HEK293 (cell line): ENCODE measurements around the gene COMMD7.

Experiments
- CTCF ChIA-PET: fragments of 350-600 bp; formaldehyde crosslinking; extraction: SDS; loops from one replicate; lab custom pipeline; 2021; ENCODE audit warnings: antibody characterized with exemption; lab: Yijun Ruan, JAX
- POLR2A ChIA-PET: fragments of 300-600 bp; formaldehyde crosslinking; extraction: SDS; loops from one replicate; lab custom pipeline; 2020; ENCODE audit warnings: antibody characterized with exemption, inconsistent platforms; lab: Yijun Ruan, JAX
- H3K27ac ChIP-seq: fragments of 200-500 bp; sonication (Bioruptor generic); 2 replicates; pipeline ENCODE4 v1.5.1; 2014; ENCODE audit warnings: low read depth, low read length, control low read depth, inconsistent platforms; ENCODE audit errors: extremely low read depth
- H3K36me3 ChIP-seq, 2 experiments: fragments of 200-500 bp in 1 of 2; sonication (Bioruptor generic) in 1 of 2; 1 replicate in 1 of 2; 2 replicates in 1 of 2; pipeline ENCODE4 v1.5.1; 2014 to 2017; ENCODE audit warnings: inconsistent platforms in 2 of 2, low read length in 2 of 2; ENCODE audit not compliant: control insufficient read depth in 2 of 2, insufficient read depth in 1 of 2
- H3K4me1 ChIP-seq: fragments of 200-500 bp; sonication (Bioruptor generic); 2 replicates; pipeline ENCODE4 v1.5.1; 2014; ENCODE audit warnings: mild to moderate bottlenecking, low read length, inconsistent platforms; ENCODE audit not compliant: control insufficient read depth, insufficient read depth
- H3K4me3 ChIP-seq: 2 replicates; pipeline ENCODE4 v1.5.1; 2011; ENCODE audit warnings: low read depth, mild to moderate bottlenecking, control low read depth, low read length, moderate library complexity
- H3K9me3 ChIP-seq: fragments of 200-500 bp; sonication (Bioruptor generic); 2 replicates; pipeline ENCODE4 v1.5.1; 2014; ENCODE audit warnings: low read depth, low read length, inconsistent platforms; ENCODE audit not compliant: control insufficient read depth, insufficient read depth
- EGR2 ChIP-seq: fragments of 450-650 bp; formaldehyde crosslinking; IDR thresholded peaks from 2 replicates; pipeline ENCODE4 v1.5.1; 2016; ENCODE audit warnings: low read depth, missing biosample characterization, missing genetic modification characterization
- GLIS1 ChIP-seq: fragments of 450-650 bp; formaldehyde crosslinking; IDR thresholded peaks from 2 replicates; pipeline ENCODE4 v1.5.1; 2016; ENCODE audit warnings: missing biosample characterization, missing genetic modification characterization
- GLIS2 ChIP-seq: fragments of 450-650 bp; formaldehyde crosslinking; IDR thresholded peaks from 2 replicates; pipeline ENCODE4 v1.5.1; 2016; ENCODE audit warnings: missing biosample characterization, missing genetic modification characterization
- SP7 ChIP-seq: fragments of 450-650 bp; formaldehyde crosslinking; IDR thresholded peaks from 2 replicates; pipeline ENCODE4 v1.5.1; 2016; ENCODE audit warnings: missing biosample characterization, missing genetic modification characterization
- ZBTB1 ChIP-seq: fragments of 450-650 bp; formaldehyde crosslinking; IDR thresholded peaks from 2 replicates; pipeline ENCODE4 v1.5.1; 2016; ENCODE audit warnings: missing biosample characterization, missing genetic modification characterization
- ZFHX2 ChIP-seq: fragments of 450-650 bp; formaldehyde crosslinking; conservative IDR thresholded peaks from 2 replicates; pipeline ENCODE4 v1.5.1; 2016; ENCODE audit warnings: missing biosample characterization, missing genetic modification characterization
- ZFP69B ChIP-seq: fragments of 450-650 bp; formaldehyde crosslinking; IDR thresholded peaks from 2 replicates; pipeline ENCODE4 v1.5.1; 2016; ENCODE audit warnings: missing biosample characterization, missing genetic modification characterization
- ZIC2 ChIP-seq: fragments of 450-650 bp; formaldehyde crosslinking; IDR thresholded peaks from 2 replicates; pipeline ENCODE4 v1.5.1; 2016; ENCODE audit warnings: missing biosample characterization, missing genetic modification characterization
- ZNF146 ChIP-seq: fragments of 450-650 bp; formaldehyde crosslinking; IDR thresholded peaks from 2 replicates; pipeline ENCODE4 v1.5.1; 2016; ENCODE audit warnings: missing biosample characterization, missing genetic modification characterization
- ZNF184 ChIP-seq: fragments of 450-650 bp; IDR thresholded peaks from 2 replicates; pipeline ENCODE4 v1.5.1; 2018; ENCODE audit warnings: missing biosample characterization, mild to moderate bottlenecking, missing genetic modification characterization
- ZNF350 ChIP-seq: fragments of 450-650 bp; formaldehyde crosslinking; IDR thresholded peaks from 2 replicates; pipeline ENCODE4 v1.5.0; 2017; ENCODE audit warnings: missing biosample characterization, mild to moderate bottlenecking, missing genetic modification characterization
- ZNF433 ChIP-seq: fragments of 450-650 bp; formaldehyde crosslinking; IDR thresholded peaks from 2 replicates; pipeline ENCODE4 v1.5.1; 2016; ENCODE audit warnings: missing biosample characterization, missing genetic modification characterization, low read depth
- ZNF548 ChIP-seq: fragments of 450-650 bp; formaldehyde crosslinking; IDR thresholded peaks from 2 replicates; pipeline ENCODE4 v1.5.1; 2016; ENCODE audit warnings: missing biosample characterization, missing genetic modification characterization
- ZNF600 ChIP-seq: fragments of 450-650 bp; formaldehyde crosslinking; IDR thresholded peaks from 2 replicates; pipeline ENCODE4 v1.5.1; 2016; ENCODE audit warnings: missing biosample characterization, missing genetic modification characterization
- TF ChIP-seq, protein P1 (sequence below): fragments of 450-650 bp; formaldehyde crosslinking; IDR thresholded peaks from 2 replicates; pipeline ENCODE4 v1.5.1; 2016; ENCODE audit warnings: missing biosample characterization, missing genetic modification characterization
- TF ChIP-seq, protein P2 (sequence below): fragments of 450-650 bp; formaldehyde crosslinking; IDR thresholded peaks from 2 replicates; pipeline ENCODE4 v1.5.1; 2016; ENCODE audit warnings: missing biosample characterization, missing genetic modification characterization
- TF ChIP-seq, protein P3 (sequence below): fragments of 450-650 bp; formaldehyde crosslinking; IDR thresholded peaks from 2 replicates; pipeline ENCODE4 v1.5.1; 2016; ENCODE audit warnings: missing biosample characterization, missing genetic modification characterization
- TF ChIP-seq, protein P4 (sequence below): fragments of 450-650 bp; formaldehyde crosslinking; IDR thresholded peaks from 2 replicates; pipeline ENCODE4 v1.5.1; 2017; ENCODE audit warnings: missing biosample characterization, missing genetic modification characterization

COMMD7 gene

DNA sequence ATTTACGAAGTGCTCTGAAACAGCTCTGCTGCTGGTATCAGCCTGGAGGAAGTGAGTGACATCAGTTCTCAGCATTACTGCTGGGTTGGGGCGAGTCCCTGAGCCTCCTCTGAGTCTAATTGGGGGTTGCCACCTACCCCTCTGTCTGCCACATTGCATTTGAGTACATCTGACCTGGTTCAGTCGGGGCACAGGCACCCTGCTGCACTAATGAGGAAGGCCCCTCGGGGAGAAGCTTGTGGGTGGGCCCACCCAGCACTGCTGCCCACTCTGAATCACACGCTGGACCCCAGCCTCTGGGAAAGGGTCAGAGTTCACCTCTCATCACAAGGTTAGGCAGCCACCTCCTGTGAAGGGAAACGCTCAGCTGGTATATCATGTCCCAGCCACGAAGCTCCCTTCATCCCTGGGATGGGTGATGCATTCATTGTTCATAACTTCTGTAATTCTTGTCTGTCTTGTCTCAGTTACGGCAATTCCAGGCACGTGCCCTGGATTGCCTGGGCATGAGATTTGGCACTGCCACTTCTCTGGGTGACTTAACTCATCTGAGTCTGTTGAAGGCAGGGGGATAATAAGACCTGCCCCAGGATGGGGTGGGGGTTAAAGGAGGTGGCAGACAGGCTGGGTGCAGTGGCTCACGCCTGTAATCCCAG, 32.2 kb upstream of the COMMD7 start:
- ChIA-PET POLR2A (no interaction called here), CTCF (interaction anchor here (0.7 to 6.8 kb wide), 4 partner anchors 9 to 1185 kb away, joined by 3 to 244 read pairs (median 3); partner anchors contain the start of gene C20orf203)
- Histone ChIP-seq H3K4me3 (no peak overlapping the region), H3K27ac (no peak overlapping the region), H3K4me1 (peaks cover 3% of the 10 kb centered on the region; the same call in 1 of the 2 replicates), H3K36me3 (peaks cover 0 to 4% of the 10 kb centered on the region in 2 experiments; a peak in 1 of 3 replicates), H3K9me3 (no peaks in the 10 kb centered on the region)
- TF ChIP-seq ZFP69B (tag by site-specific recombination) (peak; percentile 60; the same call in 1 of the 2 replicates), ZIC2 (tag by site-specific recombination) (peak; percentile 52), SP7 (tag by site-specific recombination) (peak; percentile 59; the same call in 1 of the 2 replicates), ZNF184 (tag by site-specific recombination) (no peak), GLIS1 (peak; percentile 31; the same call in 1 of the 2 replicates), EGR2 (peak; percentile 53; the same call in 1 of the 2 replicates), ZFHX2 (tag by site-specific recombination) (peak; percentile 51; the same call in 1 of the 2 replicates), GLIS2 (tag by site-specific recombination) (0 out of 2 replicates have a peak, but pooled peaks have one; percentile 17), ZNF146 (no peak)
- TF ChIP-seq, protein P1, sequence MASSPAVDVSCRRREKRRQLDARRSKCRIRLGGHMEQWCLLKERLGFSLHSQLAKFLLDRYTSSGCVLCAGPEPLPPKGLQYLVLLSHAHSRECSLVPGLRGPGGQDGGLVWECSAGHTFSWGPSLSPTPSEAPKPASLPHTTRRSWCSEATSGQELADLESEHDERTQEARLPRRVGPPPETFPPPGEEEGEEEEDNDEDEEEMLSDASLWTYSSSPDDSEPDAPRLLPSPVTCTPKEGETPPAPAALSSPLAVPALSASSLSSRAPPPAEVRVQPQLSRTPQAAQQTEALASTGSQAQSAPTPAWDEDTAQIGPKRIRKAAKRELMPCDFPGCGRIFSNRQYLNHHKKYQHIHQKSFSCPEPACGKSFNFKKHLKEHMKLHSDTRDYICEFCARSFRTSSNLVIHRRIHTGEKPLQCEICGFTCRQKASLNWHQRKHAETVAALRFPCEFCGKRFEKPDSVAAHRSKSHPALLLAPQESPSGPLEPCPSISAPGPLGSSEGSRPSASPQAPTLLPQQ (tag by site-specific recombination): peak; percentile 20; the same call in 1 of the 2 replicates

DNA sequence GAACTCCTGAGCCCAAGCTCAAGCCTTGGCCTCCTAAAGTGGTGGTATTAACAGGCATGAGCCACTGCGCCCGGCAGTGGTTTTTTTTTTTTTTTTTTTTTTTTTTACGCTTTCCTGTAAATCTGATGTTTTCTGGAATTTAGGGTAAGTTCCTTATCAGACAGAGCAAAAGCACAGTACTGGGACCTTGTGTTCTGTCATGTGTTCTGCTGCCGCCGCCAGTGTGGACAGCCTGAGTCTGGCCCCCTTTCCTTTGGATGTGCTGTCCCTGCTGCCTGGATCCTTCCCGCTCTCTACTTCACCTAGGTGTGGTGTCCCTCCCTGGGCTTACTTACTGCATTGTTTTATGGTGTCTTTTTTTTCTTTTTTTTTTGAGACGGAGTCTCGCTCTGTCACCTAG, 30.6 kb upstream of the COMMD7 start:
- H3K27ac ChIP-seq: no peak overlapping the region
- H3K9me3 ChIP-seq: no peaks in the 10 kb centered on the region
- POLR2A ChIA-PET: interaction anchor here (0.7 kb wide), 1 partner anchor 9 kb away, joined by 7 read pairs; no protein-coding TSS in a partner anchor
- peaks cover 3% of the 10 kb centered on the region; the same call in 1 of the 2 replicates for H3K4me1 ChIP-seq
- no peak overlapping the region for H3K4me3 ChIP-seq
- no peaks in the 10 kb centered on the region for H3K36me3 ChIP-seq
- CTCF ChIA-PET: interaction anchor here (0.6 to 1.0 kb wide), 2 partner anchors 10 to 100 kb away, joined by 4 to 13 read pairs; partner anchors contain the start of gene C20orf203
- TF ChIP-seq, protein P2, sequence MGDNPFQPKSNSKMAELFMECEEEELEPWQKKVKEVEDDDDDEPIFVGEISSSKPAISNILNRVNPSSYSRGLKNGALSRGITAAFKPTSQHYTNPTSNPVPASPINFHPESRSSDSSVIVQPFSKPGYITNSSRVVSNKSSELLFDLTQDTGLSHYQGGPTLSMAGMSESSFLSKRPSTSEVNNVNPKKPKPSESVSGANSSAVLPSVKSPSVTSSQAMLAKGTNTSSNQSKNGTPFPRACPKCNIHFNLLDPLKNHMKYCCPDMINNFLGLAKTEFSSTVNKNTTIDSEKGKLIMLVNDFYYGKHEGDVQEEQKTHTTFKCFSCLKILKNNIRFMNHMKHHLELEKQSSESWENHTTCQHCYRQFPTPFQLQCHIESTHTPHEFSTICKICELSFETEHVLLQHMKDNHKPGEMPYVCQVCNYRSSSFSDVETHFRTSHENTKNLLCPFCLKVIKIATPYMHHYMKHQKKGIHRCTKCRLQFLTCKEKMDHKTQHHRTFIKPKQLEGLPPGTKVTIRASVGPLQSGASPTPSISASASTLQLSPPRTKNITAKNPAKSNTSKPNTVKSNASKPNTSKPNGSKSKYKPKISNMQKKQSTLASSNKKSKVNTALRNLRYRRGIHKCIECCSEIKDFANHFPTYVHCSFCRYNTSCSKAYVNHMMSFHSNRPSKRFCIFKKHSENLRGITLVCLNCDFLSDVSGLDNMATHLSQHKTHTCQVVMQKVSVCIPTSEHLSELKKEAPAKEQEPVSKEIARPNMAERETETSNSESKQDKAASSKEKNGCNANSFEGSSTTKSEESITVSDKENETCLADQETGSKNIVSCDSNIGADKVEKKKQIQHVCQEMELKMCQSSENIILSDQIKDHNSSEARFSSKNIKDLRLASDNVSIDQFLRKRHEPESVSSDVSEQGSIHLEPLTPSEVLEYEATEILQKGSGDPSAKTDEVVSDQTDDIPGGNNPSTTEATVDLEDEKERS (tag by site-specific recombination): no peak
- no peak for TF ChIP-seq ZNF548 (tag by site-specific recombination)
- TF ChIP-seq, protein P3, sequence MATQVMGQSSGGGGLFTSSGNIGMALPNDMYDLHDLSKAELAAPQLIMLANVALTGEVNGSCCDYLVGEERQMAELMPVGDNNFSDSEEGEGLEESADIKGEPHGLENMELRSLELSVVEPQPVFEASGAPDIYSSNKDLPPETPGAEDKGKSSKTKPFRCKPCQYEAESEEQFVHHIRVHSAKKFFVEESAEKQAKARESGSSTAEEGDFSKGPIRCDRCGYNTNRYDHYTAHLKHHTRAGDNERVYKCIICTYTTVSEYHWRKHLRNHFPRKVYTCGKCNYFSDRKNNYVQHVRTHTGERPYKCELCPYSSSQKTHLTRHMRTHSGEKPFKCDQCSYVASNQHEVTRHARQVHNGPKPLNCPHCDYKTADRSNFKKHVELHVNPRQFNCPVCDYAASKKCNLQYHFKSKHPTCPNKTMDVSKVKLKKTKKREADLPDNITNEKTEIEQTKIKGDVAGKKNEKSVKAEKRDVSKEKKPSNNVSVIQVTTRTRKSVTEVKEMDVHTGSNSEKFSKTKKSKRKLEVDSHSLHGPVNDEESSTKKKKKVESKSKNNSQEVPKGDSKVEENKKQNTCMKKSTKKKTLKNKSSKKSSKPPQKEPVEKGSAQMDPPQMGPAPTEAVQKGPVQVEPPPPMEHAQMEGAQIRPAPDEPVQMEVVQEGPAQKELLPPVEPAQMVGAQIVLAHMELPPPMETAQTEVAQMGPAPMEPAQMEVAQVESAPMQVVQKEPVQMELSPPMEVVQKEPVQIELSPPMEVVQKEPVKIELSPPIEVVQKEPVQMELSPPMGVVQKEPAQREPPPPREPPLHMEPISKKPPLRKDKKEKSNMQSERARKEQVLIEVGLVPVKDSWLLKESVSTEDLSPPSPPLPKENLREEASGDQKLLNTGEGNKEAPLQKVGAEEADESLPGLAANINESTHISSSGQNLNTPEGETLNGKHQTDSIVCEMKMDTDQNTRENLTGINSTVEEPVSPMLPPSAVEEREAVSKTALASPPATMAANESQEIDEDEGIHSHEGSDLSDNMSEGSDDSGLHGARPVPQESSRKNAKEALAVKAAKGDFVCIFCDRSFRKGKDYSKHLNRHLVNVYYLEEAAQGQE (tag by site-specific recombination): no peak
- no peak for TF ChIP-seq ZBTB1 (tag by site-specific recombination)
- TF ChIP-seq, protein P4, sequence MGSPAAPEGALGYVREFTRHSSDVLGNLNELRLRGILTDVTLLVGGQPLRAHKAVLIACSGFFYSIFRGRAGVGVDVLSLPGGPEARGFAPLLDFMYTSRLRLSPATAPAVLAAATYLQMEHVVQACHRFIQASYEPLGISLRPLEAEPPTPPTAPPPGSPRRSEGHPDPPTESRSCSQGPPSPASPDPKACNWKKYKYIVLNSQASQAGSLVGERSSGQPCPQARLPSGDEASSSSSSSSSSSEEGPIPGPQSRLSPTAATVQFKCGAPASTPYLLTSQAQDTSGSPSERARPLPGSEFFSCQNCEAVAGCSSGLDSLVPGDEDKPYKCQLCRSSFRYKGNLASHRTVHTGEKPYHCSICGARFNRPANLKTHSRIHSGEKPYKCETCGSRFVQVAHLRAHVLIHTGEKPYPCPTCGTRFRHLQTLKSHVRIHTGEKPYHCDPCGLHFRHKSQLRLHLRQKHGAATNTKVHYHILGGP: no peak
- no peak for TF ChIP-seq ZNF433 (tag by site-specific recombination)
- TF ChIP-seq ZNF600: peak; percentile 61
- no peak for TF ChIP-seq ZNF350 (tag by site-specific recombination)
